ENCODE results near the gene TPPP3. TPM values are rescaled to one million over a fixed set of nuclear protein-coding genes. Genes with fewer than 3 reads are reported as not detected.
"Not testable (repeated sequence)": the region's sequence is repeated elsewhere in the genome, so short reads cannot be mapped to it uniquely, and the experiment has no call there.

The TPPP3 gene
- total RNA-seq, 4 donors from 2014 or later: 14.8 to 111 (median 55.0) TPM

- WGBS, 2 donors (ENCODE audit: low coverage in 1 of 2): 83 to 88% methylated on average over 2 of the region's 2 CpGs
- no peaks in the 10 kb centered on the region for H3K9me3 ChIP-seq
- no peak overlapping the region for H3K4me3 ChIP-seq
- peaks cover 0 to 29% (median 6%) of the 10 kb centered on the region in 3 donors for H3K4me1 ChIP-seq
- ATAC-seq: no peak
- H3K27me3 ChIP-seq: no peaks in the 10 kb centered on the region
- H3K36me3 ChIP-seq: no peaks in the 10 kb centered on the region
- H3K27ac ChIP-seq: no peak overlapping the region
- TF ChIP-seq POLR2AphosphoS5 (IDR thresholded peaks at IDR 0.05) (no peak), EP300 (IDR thresholded peaks at IDR 0.05) (no peak), POLR2A (IDR thresholded peaks at IDR 0.05) (no peak), CTCF (IDR thresholded peaks at IDR 0.05) (no peak)
Observed at GRCh38 chr16:67417333-67418061, 24.2 kb upstream of the TPPP3 start.

- Histone ChIP-seq H3K27ac (peak within 1 kb of the TSS; percentile 53 to 89 (median 86)), H3K4me1 (peaks cover 0 to 29% (median 6%) of the 10 kb centered on the region in 3 donors), H3K9me3 (no peaks in the 10 kb centered on the region), H3K27me3 (no peaks in the 10 kb centered on the region), H3K36me3 (no peaks in the 10 kb centered on the region), H3K4me3 (peak within 1 kb of the TSS; percentile 89)
- 0 to 5% methylated on average over 2 to 8 of the region's 73 CpGs for WGBS, 2 donors (ENCODE audit: low coverage in 1 of 2)
- TF ChIP-seq POLR2AphosphoS5 (IDR thresholded peaks at IDR 0.05) (peak; percentile 67), EP300 (IDR thresholded peaks at IDR 0.05) (no peak), CTCF (IDR thresholded peaks at IDR 0.05) (peak in 3 of 4 experiments; percentile 65 to 74 (median 70)), POLR2A (IDR thresholded peaks at IDR 0.05) (peak; percentile 32 to 50)
- peak; percentile 95 for ATAC-seq
Observed at GRCh38 chr16:67415872-67416793, 22.8 kb upstream of the TPPP3 start, which contains the start of gene ZDHHC1. Gene ZDHHC1, minus strand, starts transcription at chr16:67416477. Its CDS starts 8,702 bp downstream, at chr16:67407775.

GRCh38 chr16:67415421-67415820, 22.1 kb upstream of the TPPP3 start:
- H3K4me1 ChIP-seq: peaks cover 0 to 29% (median 6%) of the 10 kb centered on the region in 3 donors
- WGBS, 2 donors (ENCODE audit: low coverage in 1 of 2): 30 to 92% methylated on average over 2 of the region's 19 CpGs
- peak overlapping the region; percentile 89 for H3K4me3 ChIP-seq
- H3K27me3 ChIP-seq, H3K36me3 ChIP-seq, ATAC-seq, H3K9me3 ChIP-seq: not testable (repeated sequence)
- H3K27ac ChIP-seq: peak overlapping the region; percentile 53 to 89 (median 86)

- H3K4me3 ChIP-seq: no peak overlapping the region
- WGBS, 2 donors (ENCODE audit: low coverage in 1 of 2): 47 to 67% methylated on average over 4 to 5 of the region's 6 CpGs
- no peaks in the 10 kb centered on the region for H3K9me3 ChIP-seq
- H3K4me1 ChIP-seq: peaks cover 0 to 29% (median 6%) of the 10 kb centered on the region in 3 donors
- H3K27me3 ChIP-seq: no peaks in the 10 kb centered on the region
- H3K27ac ChIP-seq: peak overlapping the region in 1 of 4 donors; percentile 86
- TF ChIP-seq POLR2AphosphoS5 (IDR thresholded peaks at IDR 0.05): no peak
- no peak for TF ChIP-seq POLR2A (IDR thresholded peaks at IDR 0.05)
- TF ChIP-seq CTCF (IDR thresholded peaks at IDR 0.05): no peak
- ATAC-seq: no peak
- peaks cover 0 to 2% of the 10 kb centered on the region in 2 donors for H3K36me3 ChIP-seq
Observed at GRCh38 chr16:67413978-67414911, 20.9 kb upstream of the TPPP3 start.

Measured in gastroesophageal sphincter (tissue), 4 donors.